GM11168 (cell line): Measurements from ENCODE around the gene GABRG3.

Experiments
- in situ Hi-C: fragments of 300-500 bp; cut with MboI; formaldehyde crosslinking; loops from one replicate; pipeline ENCODE4 v1.12.0; 2022; ENCODE audit warnings: low sequenced_read_pairs; ENCODE audit not compliant: unreplicated experiment

GABRG3 gene

GRCh38 chr15:27059610-27060202 lies 88.7 kb downstream of the GABRG3 start:
- in situ Hi-C loops = no loop called here

GRCh38 chr15:27061739-27062138 lies 90.8 kb downstream of the GABRG3 start:
- in situ Hi-C loops = no loop called here

- in situ Hi-C loops = no loop called here
Observed at GRCh38 chr15:27062951-27063350, 92.0 kb downstream of the GABRG3 start.

- in situ Hi-C loops = no loop called here
Observed at GRCh38 chr15:27064080-27064479, 93.1 kb downstream of the GABRG3 start.

GRCh38 chr15:27065151-27065550 lies 94.2 kb downstream of the GABRG3 start:
- in situ Hi-C loops = no loop called here

- in situ Hi-C loops = no loop called here
Observed at GRCh38 chr15:27065785-27066184, 94.8 kb downstream of the GABRG3 start.

- in situ Hi-C loops = no loop called here
Observed at GRCh38 chr15:27066446-27066845, 95.5 kb downstream of the GABRG3 start.

GRCh38 chr15:27067175-27067574 lies 96.2 kb downstream of the GABRG3 start:
- in situ Hi-C loops = no loop called here

GRCh38 chr15:27070841-27071240 lies 99.9 kb downstream of the GABRG3 start:
- in situ Hi-C loops = no loop called here

GRCh38 chr15:27074179-27074578 lies 103.2 kb downstream of the GABRG3 start:
- in situ Hi-C loops = no loop called here

- in situ Hi-C loops = no loop called here
Observed at GRCh38 chr15:27077790-27078189, 106.8 kb downstream of the GABRG3 start.

GRCh38 chr15:27081676-27082418 lies 110.9 kb downstream of the GABRG3 start:
- in situ Hi-C loops = no loop called here

- in situ Hi-C loops = no loop called here
Observed at GRCh38 chr15:27082526-27082925, 111.5 kb downstream of the GABRG3 start.

- in situ Hi-C loops = no loop called here
Observed at GRCh38 chr15:27084844-27085243, 113.9 kb downstream of the GABRG3 start.

- in situ Hi-C loops = no loop called here
Observed at GRCh38 chr15:27086149-27086548, 115.2 kb downstream of the GABRG3 start.

- in situ Hi-C loops = no loop called here
Observed at GRCh38 chr15:27086805-27087204, 115.8 kb downstream of the GABRG3 start.

- in situ Hi-C loops = no loop called here
Observed at GRCh38 chr15:27087651-27088583, 116.9 kb downstream of the GABRG3 start.

GRCh38 chr15:27088584-27089232 lies 117.7 kb downstream of the GABRG3 start:
- in situ Hi-C loops = no loop called here

- in situ Hi-C loops = no loop called here
Observed at GRCh38 chr15:27089233-27089586, 118.2 kb downstream of the GABRG3 start.

GRCh38 chr15:27089676-27090075 lies 118.7 kb downstream of the GABRG3 start:
- in situ Hi-C loops = no loop called here
